ENCODE results near the gene SPCS3.
A peak's percentile ranks its signal among the peaks of the same experiment; 100 is the strongest.
"Not testable (repeated sequence)": the region's sequence is repeated elsewhere in the genome, so short reads cannot be mapped to it uniquely, and the experiment has no call there.

Gene SPCS3

GRCh38 chr4:176306837-176307665 is 12.7 kb upstream of the SPCS3 start:
- no peak for DNase-seq

- DNase-seq = no peak
Measured at GRCh38 chr4:176307666-176307930, 12.2 kb upstream of the SPCS3 start.

- no peak for DNase-seq
Measured at GRCh38 chr4:176308441-176308840, 11.3 kb upstream of the SPCS3 start.

GRCh38 chr4:176309046-176309445 is 10.7 kb upstream of the SPCS3 start:
- no peak for DNase-seq

- DNase-seq = no peak
Measured at GRCh38 chr4:176309772-176310171, 10.0 kb upstream of the SPCS3 start.

- peak; percentile 39 for DNase-seq
Measured at GRCh38 chr4:176313596-176314336, 6.0 kb upstream of the SPCS3 start.

GRCh38 chr4:176319151-176319703 is 539 bp upstream of the SPCS3 start:
- no peak for DNase-seq

GRCh38 chr4:176320340-176320975 is 692 bp downstream of the SPCS3 start:
- peak; percentile 93 for DNase-seq

GRCh38 chr4:176320976-176321361 is 1.2 kb downstream of the SPCS3 start:
- no peak for DNase-seq

- DNase-seq = no peak
Measured at GRCh38 chr4:176321589-176321988, 1.8 kb downstream of the SPCS3 start.

GRCh38 chr4:176323511-176324160 is 3.9 kb downstream of the SPCS3 start:
- DNase-seq = no peak

- DNase-seq = not testable (repeated sequence)
Measured at GRCh38 chr4:176324876-176325275, 5.1 kb downstream of the SPCS3 start.

GRCh38 chr4:176333076-176333475 is 13.3 kb downstream of the SPCS3 start:
- no peak for DNase-seq

GRCh38 chr4:176334066-176334465 is 14.3 kb downstream of the SPCS3 start:
- DNase-seq = no peak

GRCh38 chr4:176335421-176335820 is 15.7 kb downstream of the SPCS3 start:
- no peak for DNase-seq

- no peak for DNase-seq
Measured at GRCh38 chr4:176339936-176340761, 20.4 kb downstream of the SPCS3 start.

GRCh38 chr4:176340871-176341685 is 21.3 kb downstream of the SPCS3 start:
- peak; percentile 84 for DNase-seq

GRCh38 chr4:176342384-176342783 is 22.6 kb downstream of the SPCS3 start:
- no peak for DNase-seq

GRCh38 chr4:176343286-176343685 is 23.5 kb downstream of the SPCS3 start:
- no peak for DNase-seq

- DNase-seq = not testable (repeated sequence)
Measured at GRCh38 chr4:176345346-176345745, 25.6 kb downstream of the SPCS3 start.

GRCh38 chr4:176346836-176347235 is 27.1 kb downstream of the SPCS3 start:
- not testable (repeated sequence) for DNase-seq
